ENCODE data around the gene TMEM140.
"Not testable (repeated sequence)": the region's sequence is repeated elsewhere in the genome, so short reads cannot be mapped to it uniquely, and the experiment has no call there.

TMEM140 gene

GRCh38 chr7:135204876-135205275 is 57.0 kb downstream of the TMEM140 start:
- Mint-ChIP-seq H3K9me3 (no peaks in the 10 kb centered on the region), H3K27me3 (no peaks in the 10 kb centered on the region), H3K4me1 (peaks cover 52% of the 10 kb centered on the region), H3K27ac (no peak overlapping the region), H3K36me3 (ENCODE audit: low read depth) (peaks cover 35% of the 10 kb centered on the region), H3K4me3 (no peak overlapping the region)
- ATAC-seq, result no peak
- no peak for DNase-seq

- H3K9me3 Mint-ChIP-seq, result no peaks in the 10 kb centered on the region
- H3K4me3 Mint-ChIP-seq, result no peak overlapping the region
- H3K27me3 Mint-ChIP-seq, result no peaks in the 10 kb centered on the region
- no peak for ATAC-seq
- H3K4me1 Mint-ChIP-seq, result peaks cover 60% of the 10 kb centered on the region
- DNase-seq, result no peak
- peaks cover 35% of the 10 kb centered on the region for H3K36me3 Mint-ChIP-seq (ENCODE audit: low read depth)
- no peak overlapping the region for H3K27ac Mint-ChIP-seq
Observed at GRCh38 chr7:135205850-135206249, 58.0 kb downstream of the TMEM140 start.

- DNase-seq (no peak), ATAC-seq (no peak)
- H3K36me3 Mint-ChIP-seq (ENCODE audit: low read depth), result peaks cover 27% of the 10 kb centered on the region
- peaks cover 63% of the 10 kb centered on the region for H3K4me1 Mint-ChIP-seq
- H3K4me3 Mint-ChIP-seq, result peak overlapping the region; percentile 33
- H3K27me3 Mint-ChIP-seq, result no peaks in the 10 kb centered on the region
- H3K27ac Mint-ChIP-seq, result no peak overlapping the region
- no peaks in the 10 kb centered on the region for H3K9me3 Mint-ChIP-seq
Observed at GRCh38 chr7:135206941-135207391, 59.1 kb downstream of the TMEM140 start.

- no peak for DNase-seq
- no peak for ATAC-seq
- Mint-ChIP-seq H3K27ac (no peak overlapping the region), H3K27me3 (no peaks in the 10 kb centered on the region), H3K9me3 (no peaks in the 10 kb centered on the region), H3K4me3 (no peak overlapping the region), H3K4me1 (peaks cover 59% of the 10 kb centered on the region), H3K36me3 (ENCODE audit: low read depth) (peaks cover 23% of the 10 kb centered on the region)
Observed at GRCh38 chr7:135207406-135208101, 59.7 kb downstream of the TMEM140 start.

GRCh38 chr7:135208102-135208793 is 60.4 kb downstream of the TMEM140 start:
- H3K9me3 Mint-ChIP-seq, result no peaks in the 10 kb centered on the region
- DNase-seq (no peak), ATAC-seq (no peak)
- no peaks in the 10 kb centered on the region for H3K27me3 Mint-ChIP-seq
- peaks cover 22% of the 10 kb centered on the region for H3K36me3 Mint-ChIP-seq (ENCODE audit: low read depth)
- no peak overlapping the region for H3K4me3 Mint-ChIP-seq
- no peak overlapping the region for H3K27ac Mint-ChIP-seq
- peaks cover 59% of the 10 kb centered on the region for H3K4me1 Mint-ChIP-seq

- H3K4me3 Mint-ChIP-seq, result peak overlapping the region; percentile 91
Observed at GRCh38 chr7:135209225-135209834, 61.5 kb downstream of the TMEM140 start.

GRCh38 chr7:135210888-135211178 is 63.0 kb downstream of the TMEM140 start:
- Mint-ChIP-seq H3K27ac (peak overlapping the region; percentile 82), H3K4me1 (peaks cover 61% of the 10 kb centered on the region), H3K4me3 (peak overlapping the region; percentile 91), H3K9me3 (no peaks in the 10 kb centered on the region), H3K27me3 (no peaks in the 10 kb centered on the region), H3K36me3 (ENCODE audit: low read depth) (peaks cover 6% of the 10 kb centered on the region)
- DNase-seq, result no peak
- ATAC-seq, result no peak

More at GRCh38 chr7:135209225-135209834, 61.5 kb downstream of the TMEM140 start:
- ATAC-seq, result no peak
- no peak for DNase-seq
- Mint-ChIP-seq H3K27me3 (no peaks in the 10 kb centered on the region), H3K27ac (no peak overlapping the region), H3K36me3 (ENCODE audit: low read depth) (peaks cover 14% of the 10 kb centered on the region), H3K9me3 (no peaks in the 10 kb centered on the region), H3K4me1 (peaks cover 61% of the 10 kb centered on the region)

- peaks cover 55% of the 10 kb centered on the region for H3K4me1 Mint-ChIP-seq
- peaks cover under 1% of the 10 kb centered on the region for H3K36me3 Mint-ChIP-seq (ENCODE audit: low read depth)
- peak within 1 kb of the TSS; percentile 94 for H3K27ac Mint-ChIP-seq
- peak within 1 kb of the TSS; percentile 91 for H3K4me3 Mint-ChIP-seq
- no peaks in the 10 kb centered on the region for H3K9me3 Mint-ChIP-seq
- no peaks in the 10 kb centered on the region for H3K27me3 Mint-ChIP-seq
- DNase-seq (peak; percentile 97), ATAC-seq (peak; percentile 96)
Observed at GRCh38 chr7:135211179-135211945, 63.5 kb downstream of the TMEM140 start, which contains the start of gene WDR91. TSS of gene WDR91 (minus strand) at chr7:135211526. CDS start at chr7:135211502, 24 bp downstream.

- DNase-seq; H3K36me3 Mint-ChIP-seq (ENCODE audit: low read depth); H3K9me3 Mint-ChIP-seq; ATAC-seq; H3K27me3 Mint-ChIP-seq: not testable (repeated sequence)
- Mint-ChIP-seq H3K4me1 (peaks cover 51% of the 10 kb centered on the region), H3K27ac (peak overlapping the region; percentile 74), H3K4me3 (peak overlapping the region; percentile 91)
Observed at GRCh38 chr7:135211946-135212685, 64.2 kb downstream of the TMEM140 start.

GRCh38 chr7:135213831-135214230 is 66.0 kb downstream of the TMEM140 start:
- no peaks in the 10 kb centered on the region for H3K36me3 Mint-ChIP-seq (ENCODE audit: low read depth)
- H3K27ac Mint-ChIP-seq, result no peak overlapping the region
- DNase-seq, result no peak
- peaks cover 34% of the 10 kb centered on the region for H3K4me1 Mint-ChIP-seq
- no peak for ATAC-seq
- H3K4me3 Mint-ChIP-seq, result no peak overlapping the region
- H3K27me3 Mint-ChIP-seq, result peaks cover 2% of the 10 kb centered on the region
- H3K9me3 Mint-ChIP-seq, result no peaks in the 10 kb centered on the region

GRCh38 chr7:135215180-135215579 is 67.3 kb downstream of the TMEM140 start:
- H3K27ac Mint-ChIP-seq, result no peak overlapping the region
- peaks cover 2% of the 10 kb centered on the region for H3K27me3 Mint-ChIP-seq
- H3K4me1 Mint-ChIP-seq, result peaks cover 21% of the 10 kb centered on the region
- no peak for ATAC-seq
- DNase-seq, result no peak
- H3K4me3 Mint-ChIP-seq, result no peak overlapping the region
- H3K9me3 Mint-ChIP-seq, result no peaks in the 10 kb centered on the region
- H3K36me3 Mint-ChIP-seq (ENCODE audit: low read depth), result no peaks in the 10 kb centered on the region

- no peak for DNase-seq
- Mint-ChIP-seq H3K9me3 (no peaks in the 10 kb centered on the region), H3K4me3 (no peak overlapping the region), H3K27ac (no peak overlapping the region), H3K4me1 (peaks cover 16% of the 10 kb centered on the region), H3K27me3 (peaks cover 2% of the 10 kb centered on the region), H3K36me3 (ENCODE audit: low read depth) (no peaks in the 10 kb centered on the region)
- no peak for ATAC-seq
Observed at GRCh38 chr7:135215698-135216097, 67.8 kb downstream of the TMEM140 start.
